Measurements from ENCODE around the gene A1BG. TPM values are rescaled to one million over a fixed set of nuclear protein-coding genes. Genes with fewer than 3 reads are reported as not detected.
"Not testable (repeated sequence)": the region's sequence is repeated elsewhere in the genome, so short reads cannot be mapped to it uniquely, and the experiment has no call there.

The A1BG gene
- total RNA-seq, 4 donors from 2014 or later, result 0.50 to 14.9 (median 3.4) TPM

- WGBS, 2 donors, result 59 to 63% methylated on average over 12 to 32 of the region's 34 CpGs
- TF ChIP-seq, protein P1, sequence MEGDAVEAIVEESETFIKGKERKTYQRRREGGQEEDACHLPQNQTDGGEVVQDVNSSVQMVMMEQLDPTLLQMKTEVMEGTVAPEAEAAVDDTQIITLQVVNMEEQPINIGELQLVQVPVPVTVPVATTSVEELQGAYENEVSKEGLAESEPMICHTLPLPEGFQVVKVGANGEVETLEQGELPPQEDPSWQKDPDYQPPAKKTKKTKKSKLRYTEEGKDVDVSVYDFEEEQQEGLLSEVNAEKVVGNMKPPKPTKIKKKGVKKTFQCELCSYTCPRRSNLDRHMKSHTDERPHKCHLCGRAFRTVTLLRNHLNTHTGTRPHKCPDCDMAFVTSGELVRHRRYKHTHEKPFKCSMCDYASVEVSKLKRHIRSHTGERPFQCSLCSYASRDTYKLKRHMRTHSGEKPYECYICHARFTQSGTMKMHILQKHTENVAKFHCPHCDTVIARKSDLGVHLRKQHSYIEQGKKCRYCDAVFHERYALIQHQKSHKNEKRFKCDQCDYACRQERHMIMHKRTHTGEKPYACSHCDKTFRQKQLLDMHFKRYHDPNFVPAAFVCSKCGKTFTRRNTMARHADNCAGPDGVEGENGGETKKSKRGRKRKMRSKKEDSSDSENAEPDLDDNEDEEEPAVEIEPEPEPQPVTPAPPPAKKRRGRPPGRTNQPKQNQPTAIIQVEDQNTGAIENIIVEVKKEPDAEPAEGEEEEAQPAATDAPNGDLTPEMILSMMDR (IDR thresholded peaks at IDR 0.05), result no peak
- DNase-seq, result no peak
- Histone ChIP-seq H3K36me3 (no peaks in the 10 kb centered on the region), H3K27me3 (no peaks in the 10 kb centered on the region), H3K27ac (no peak overlapping the region), H3K9me3 (no peaks in the 10 kb centered on the region), H3K4me1 (peaks cover 7 to 15% of the 10 kb centered on the region in 2 donors), H3K4me3 (replicated peaks in 1 of 3) (no peak overlapping the region)
- intact Hi-C loops (cut with DNase I), result no loop called here
Observed at GRCh38 chr19:58350871-58351557, 2.3 kb downstream of the A1BG start.

DNA sequence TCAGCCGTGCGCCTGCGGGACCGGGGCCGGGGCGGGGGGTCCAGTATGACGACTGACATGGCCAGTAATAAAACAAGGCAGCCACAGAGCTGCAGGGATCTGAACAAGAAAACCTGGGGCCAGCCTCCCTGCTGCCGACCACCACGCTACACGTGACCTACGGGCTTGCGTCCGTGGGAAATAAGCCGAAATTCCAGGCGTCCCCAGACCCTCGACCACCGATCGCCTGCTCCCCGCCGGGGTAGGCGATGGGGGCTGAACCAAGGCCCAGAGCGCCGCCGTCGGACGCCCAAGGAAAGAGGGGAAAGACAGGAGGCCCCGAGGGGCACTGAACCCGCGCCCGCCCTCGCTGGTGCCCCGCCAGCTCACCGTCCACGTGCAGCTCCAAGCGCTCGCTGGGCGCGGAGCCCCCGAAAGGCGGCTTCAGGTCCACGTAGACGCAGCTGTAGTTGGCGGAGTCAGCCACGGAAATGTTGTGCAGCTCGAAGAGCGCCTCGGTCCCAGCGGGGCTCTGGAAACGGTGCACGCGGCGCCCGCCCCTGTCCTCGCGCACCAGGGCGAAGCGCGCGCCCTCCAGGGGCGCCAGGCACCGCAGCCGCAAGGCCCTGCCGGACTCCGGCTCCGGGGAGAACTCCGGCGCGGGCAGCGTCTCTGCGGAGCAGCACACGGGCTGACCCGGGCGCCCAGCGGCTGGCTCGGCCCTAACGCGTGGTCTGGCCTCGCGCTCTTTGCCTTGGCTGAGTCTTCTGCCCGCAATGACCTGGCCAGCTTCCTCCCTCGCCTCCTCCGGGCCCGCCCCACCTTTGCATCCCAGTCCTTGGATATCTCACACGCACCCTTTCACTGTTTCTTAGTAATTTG is 3.1 kb downstream of the A1BG start:
- H3K27me3 ChIP-seq, result no peaks in the 10 kb centered on the region
- peaks cover 7 to 15% of the 10 kb centered on the region in 2 donors for H3K4me1 ChIP-seq
- DNase-seq, result no peak
- H3K27ac ChIP-seq, result no peak overlapping the region
- H3K4me3 ChIP-seq (replicated peaks in 1 of 3), result no peak overlapping the region
- WGBS, 2 donors, result 29 to 34% methylated on average over 49 to 57 of the region's 84 CpGs
- intact Hi-C loops (cut with DNase I), result no loop called here
- no peaks in the 10 kb centered on the region for H3K9me3 ChIP-seq
- no peaks in the 10 kb centered on the region for H3K36me3 ChIP-seq
- no peak for TF ChIP-seq POLR2A (IDR thresholded peaks at IDR 0.05)
- TF ChIP-seq, protein P1 (IDR thresholded peaks at IDR 0.05), result no peak

GRCh38 chr19:58349590-58349989 is 3.7 kb downstream of the A1BG start:
- Histone ChIP-seq H3K4me3 (replicated peaks in 1 of 3) (no peak overlapping the region), H3K36me3 (no peaks in the 10 kb centered on the region), H3K27me3 (no peaks in the 10 kb centered on the region), H3K4me1 (peaks cover 7 to 16% of the 10 kb centered on the region in 2 donors), H3K27ac (no peak overlapping the region), H3K9me3 (no peaks in the 10 kb centered on the region)
- 46 to 49% methylated on average over 8 of the region's 8 CpGs for WGBS, 2 donors
- TF ChIP-seq POLR2A (IDR thresholded peaks at IDR 0.05), result no peak
- TF ChIP-seq, protein P1 (IDR thresholded peaks at IDR 0.05), result no peak
- no peak for DNase-seq
- intact Hi-C loops (cut with DNase I), result no loop called here

GRCh38 chr19:58348080-58348479 is 5.2 kb downstream of the A1BG start:
- intact Hi-C loops (cut with DNase I); H3K27me3 ChIP-seq; H3K9me3 ChIP-seq; DNase-seq; H3K36me3 ChIP-seq: not testable (repeated sequence)
- Histone ChIP-seq H3K4me1 (peaks cover 9 to 18% of the 10 kb centered on the region in 2 donors), H3K4me3 (replicated peaks in 1 of 3) (peak overlapping the region in 2 of 3 donors; percentile 31 to 55), H3K27ac (peak overlapping the region in 1 of 3 donors; percentile 17)
- WGBS, 2 donors, result 19 to 24% methylated on average over 12 of the region's 12 CpGs

DNA sequence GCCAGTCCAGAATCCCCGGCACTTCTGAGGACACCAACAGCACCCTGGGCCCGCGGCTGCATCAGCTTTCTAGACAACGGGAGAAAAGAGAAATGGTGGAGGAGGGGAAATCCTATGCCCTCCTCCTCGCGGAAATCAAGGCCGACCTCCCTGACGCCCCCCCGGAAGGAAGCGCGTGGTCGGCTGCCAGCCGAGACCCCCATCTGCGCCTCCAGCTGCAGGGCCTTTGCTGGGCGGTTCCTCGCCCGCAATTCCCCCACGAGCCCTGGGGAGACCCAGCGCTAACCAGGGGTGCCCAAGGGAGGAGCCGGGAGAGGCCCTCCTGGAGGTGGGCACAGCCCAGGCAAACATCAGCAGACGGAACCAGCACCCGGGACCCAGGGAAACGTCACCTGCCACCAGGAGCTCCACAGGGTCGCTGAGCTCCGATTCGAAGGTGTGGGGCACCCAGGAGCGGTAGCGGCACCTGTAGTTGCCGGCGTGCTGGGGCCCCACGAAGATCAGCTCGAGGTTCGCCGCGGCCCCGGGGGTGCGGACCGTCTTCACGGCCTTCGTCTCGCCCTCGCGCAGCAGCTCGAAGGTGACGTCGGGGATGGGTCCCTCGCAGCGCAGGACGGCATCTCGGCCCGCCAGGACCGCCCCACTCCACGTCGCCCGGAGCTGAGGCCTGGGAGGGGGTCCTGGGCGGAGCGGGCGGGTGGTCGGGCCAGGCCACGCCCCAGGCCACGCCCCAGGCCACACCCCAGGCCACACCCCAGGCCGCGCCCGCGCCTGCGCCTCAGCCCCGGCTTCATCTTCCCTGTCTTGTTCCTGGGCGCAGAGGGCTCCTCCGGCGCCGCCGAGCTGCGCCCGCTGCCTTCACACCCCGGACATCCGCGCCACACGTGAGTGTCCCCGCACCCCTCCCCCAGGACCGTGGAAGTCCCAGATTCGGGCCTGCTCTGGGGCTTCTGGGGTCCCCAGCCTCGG is 6.0 kb downstream of the A1BG start:
- no peaks in the 10 kb centered on the region for H3K36me3 ChIP-seq
- H3K4me3 ChIP-seq (replicated peaks in 1 of 3), result peak overlapping the region in 2 of 3 donors; percentile 31 to 55
- H3K27ac ChIP-seq, result peak overlapping the region in 2 of 3 donors; percentile 33 to 77
- H3K4me1 ChIP-seq, result peaks cover 9 to 18% of the 10 kb centered on the region in 2 donors
- peak in 1 of 2 donors; percentile 43 for TF ChIP-seq POLR2A (IDR thresholded peaks at IDR 0.05)
- TF ChIP-seq, protein P1 (IDR thresholded peaks at IDR 0.05), result no peak
- WGBS, 2 donors, result 2 to 4% methylated on average over 24 to 37 of the region's 82 CpGs
- peak; percentile 27 to 45 for DNase-seq
- H3K9me3 ChIP-seq, result no peaks in the 10 kb centered on the region
- intact Hi-C loops (cut with DNase I), result no loop called here
- H3K27me3 ChIP-seq, result no peaks in the 10 kb centered on the region

All from thyroid gland (tissue), 4 donors.